Thoracic aorta (tissue), 2 donors: Measurements from ENCODE around the gene UNC13D. TPM values are rescaled to one million over a fixed set of nuclear protein-coding genes. Genes with fewer than 3 reads are reported as not detected.

Source experiments
- ATAC-seq: fragments of 150-250 bp; one replicate; pipeline ENCODE4 v1.8.0; 2017; ENCODE audit warnings: low read depth; ENCODE audit not compliant: insufficient number of reproducible peaks, low FRiP score
- DNase-seq: peaks from one replicate; pipeline ENCODE4 v3.0.0-alpha.2; 2020; ENCODE audit warnings: low spot score
- H3K27ac ChIP-seq, 2 donors: fragments of 200-600 bp; sonication (generic); 1 replicate in 1 of 2; 2 replicates in 1 of 2; pipeline ENCODE4 v1.5.1; 2016; ENCODE audit warnings: mild to moderate bottlenecking in 2 of 2, moderate library complexity in 2 of 2
- H3K27me3 ChIP-seq: fragments of 200-600 bp; sonication (generic); replicated peaks from 2 replicates; pipeline ENCODE4 v1.6.0; 2016; ENCODE audit warnings: mild to moderate bottlenecking; ENCODE audit not compliant: insufficient read depth
- H3K36me3 ChIP-seq: fragments of 200-600 bp; sonication (generic); one replicate; pipeline ENCODE4 v1.5.1; 2016
- H3K4me1 ChIP-seq, 2 donors: fragments of 200-600 bp; sonication (generic); 1 replicate in 1 of 2; 2 replicates in 1 of 2; pipeline versions ENCODE4 v1.5.1 to v1.6.0; 2016; ENCODE audit warnings: low read depth in 2 of 2, mild to moderate bottlenecking in 1 of 2; ENCODE audit not compliant: control insufficient read depth in 1 of 2
- H3K4me3 ChIP-seq: fragments of 200-600 bp; sonication (generic); 2 replicates; pipeline ENCODE4 v1.5.1; 2016; ENCODE audit warnings: mild to moderate bottlenecking
- H3K9me3 ChIP-seq: fragments of 200-600 bp; sonication (generic); 2 replicates; pipeline ENCODE4 v1.5.1; 2016
- CTCF ChIP-seq: fragments of 200-600 bp; sonication (generic); IDR thresholded peaks from one replicate; pipeline ENCODE4 v1.5.1; 2019; ENCODE audit warnings: antibody characterized with exemption
- total RNA-seq, 2 donors: library from RNA; depleted of rRNA; stranded (reverse); fragments of >200 nt; gene quantifications; one replicate each; pipeline versions ENCODE4 v1.1.0 to v1.2.3, GENCODE V29; 2016

Gene UNC13D
- total RNA-seq, 2 donors from 2014 or later = 13.5 to 36.0 TPM

- Histone ChIP-seq H3K4me1 (peaks cover 0 to 6% of the 10 kb centered on the region in 2 donors), H3K36me3 (peaks cover 9% of the 10 kb centered on the region), H3K27me3 (no peaks in the 10 kb centered on the region), H3K27ac (no peak overlapping the region), H3K4me3 (no peak overlapping the region), H3K9me3 (no peaks in the 10 kb centered on the region)
- no peak for TF ChIP-seq CTCF
- no peak for DNase-seq
- no peak for ATAC-seq
Measured at GRCh38 chr17:75838410-75838809, 5.8 kb downstream of the UNC13D start.

GRCh38 chr17:75837899-75838298, 6.3 kb downstream of the UNC13D start:
- H3K9me3 ChIP-seq = no peaks in the 10 kb centered on the region
- peaks cover 0 to 6% of the 10 kb centered on the region in 2 donors for H3K4me1 ChIP-seq
- no peak for ATAC-seq
- no peak for TF ChIP-seq CTCF
- H3K27ac ChIP-seq = no peak overlapping the region
- peaks cover 9% of the 10 kb centered on the region for H3K36me3 ChIP-seq
- H3K27me3 ChIP-seq = no peaks in the 10 kb centered on the region
- no peak for DNase-seq
- H3K4me3 ChIP-seq = no peak overlapping the region

- H3K9me3 ChIP-seq = no peaks in the 10 kb centered on the region
- DNase-seq (no peak), ATAC-seq (no peak)
- H3K27me3 ChIP-seq = no peaks in the 10 kb centered on the region
- peaks cover 0 to 6% of the 10 kb centered on the region in 2 donors for H3K4me1 ChIP-seq
- TF ChIP-seq CTCF = no peak
- peaks cover 9% of the 10 kb centered on the region for H3K36me3 ChIP-seq
- H3K27ac ChIP-seq = no peak overlapping the region
- no peak overlapping the region for H3K4me3 ChIP-seq
Measured at GRCh38 chr17:75836605-75837004, 7.6 kb downstream of the UNC13D start.

- no peak overlapping the region for H3K27ac ChIP-seq
- DNase-seq (no peak), ATAC-seq (no peak)
- peaks cover 0 to 6% of the 10 kb centered on the region in 2 donors for H3K4me1 ChIP-seq
- H3K4me3 ChIP-seq = no peak overlapping the region
- H3K9me3 ChIP-seq = no peaks in the 10 kb centered on the region
- no peak for TF ChIP-seq CTCF
- no peaks in the 10 kb centered on the region for H3K27me3 ChIP-seq
- peaks cover 9% of the 10 kb centered on the region for H3K36me3 ChIP-seq
Measured at GRCh38 chr17:75835654-75835987, 8.6 kb downstream of the UNC13D start.

- TF ChIP-seq CTCF = no peak
- Histone ChIP-seq H3K27ac (no peak overlapping the region), H3K4me1 (peaks cover 0 to 6% of the 10 kb centered on the region in 2 donors), H3K9me3 (no peaks in the 10 kb centered on the region), H3K4me3 (no peak overlapping the region), H3K36me3 (peaks cover 9% of the 10 kb centered on the region), H3K27me3 (no peaks in the 10 kb centered on the region)
- DNase-seq = no peak
- no peak for ATAC-seq
Measured at GRCh38 chr17:75834928-75835653, 9.1 kb downstream of the UNC13D start.
